Activated CD4-positive, alpha-beta T cell treated with anti-CD3 and anti-CD28 coated beads, Interleukin-2, amount 50 U/mL, for 16 hours (primary cell): ENCODE measurements around the gene RCAN3.
"Not testable (repeated sequence)": the region's sequence is repeated elsewhere in the genome, so short reads cannot be mapped to it uniquely, and the experiment has no call there.

Source experiments
- DNase-seq: peaks from one replicate; pipeline ENCODE4 v3.0.0-alpha.2; 2020

Gene RCAN3

DNA sequence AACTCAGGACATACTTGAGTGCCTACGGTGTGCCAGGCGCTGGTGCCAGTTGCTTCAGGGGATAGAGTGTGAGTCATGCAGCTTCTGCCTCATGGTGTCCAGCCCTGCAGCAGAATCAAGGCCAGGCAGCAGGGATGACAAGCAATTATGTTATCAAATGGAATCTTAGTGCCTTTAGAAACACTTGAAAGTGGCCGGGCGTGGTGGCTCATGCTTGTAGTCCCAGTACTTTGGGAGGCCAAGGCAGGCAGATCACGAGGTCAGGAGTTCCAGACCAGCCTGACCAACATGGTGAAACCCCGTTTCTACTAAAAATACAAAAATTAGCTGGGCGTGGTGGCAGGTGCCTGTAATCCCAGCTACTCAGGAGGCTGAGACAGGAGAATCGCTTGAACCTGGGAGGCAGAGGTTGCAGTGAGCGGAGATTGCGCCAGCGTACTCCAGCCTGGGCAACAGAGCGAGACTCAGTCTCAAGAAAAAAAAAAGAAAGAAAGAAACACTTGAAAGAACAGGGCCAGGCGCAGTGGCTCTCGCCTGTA, 13.1 kb downstream of the RCAN3 start:
- DNase-seq = not testable (repeated sequence)

DNA sequence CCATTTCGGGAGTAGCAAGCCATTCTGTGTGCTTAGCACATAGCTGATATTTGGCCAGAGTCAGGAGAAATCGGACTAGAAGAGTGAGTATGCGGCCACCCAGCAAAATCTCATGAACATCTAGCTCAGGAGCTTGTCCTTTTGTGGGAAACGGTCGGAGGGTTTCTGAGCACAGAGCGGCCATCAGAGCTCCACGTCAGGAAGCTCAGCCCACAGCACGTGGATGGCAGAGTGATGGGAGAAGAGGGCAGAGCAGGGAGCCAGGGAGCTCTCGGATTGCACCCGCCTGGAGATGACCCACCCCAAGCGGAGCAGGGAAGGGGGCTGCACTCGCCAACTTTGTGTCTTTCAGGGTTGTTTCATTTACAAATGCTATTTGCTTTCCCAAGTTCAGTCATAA, 13.9 kb downstream of the RCAN3 start:
- no peak for DNase-seq

DNA sequence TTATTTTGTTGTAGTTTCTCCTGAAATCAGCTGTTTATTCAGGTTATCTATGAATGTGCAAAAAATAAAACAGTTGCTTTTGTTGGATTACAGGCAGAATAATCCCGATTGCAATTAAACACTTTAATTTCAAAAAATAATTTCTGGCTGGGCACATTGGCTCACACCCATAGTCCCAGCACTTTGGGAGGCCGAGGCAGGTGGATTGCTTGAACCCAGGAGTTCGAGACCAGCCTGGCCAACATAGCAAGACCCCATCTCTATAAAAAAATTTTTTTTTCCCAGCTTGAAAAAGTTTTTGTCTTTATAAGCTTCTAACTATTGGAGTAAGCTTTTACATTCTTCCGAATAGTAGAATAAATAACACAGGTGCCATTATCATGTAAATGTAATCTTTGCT, 15.3 kb downstream of the RCAN3 start:
- no peak for DNase-seq

DNA sequence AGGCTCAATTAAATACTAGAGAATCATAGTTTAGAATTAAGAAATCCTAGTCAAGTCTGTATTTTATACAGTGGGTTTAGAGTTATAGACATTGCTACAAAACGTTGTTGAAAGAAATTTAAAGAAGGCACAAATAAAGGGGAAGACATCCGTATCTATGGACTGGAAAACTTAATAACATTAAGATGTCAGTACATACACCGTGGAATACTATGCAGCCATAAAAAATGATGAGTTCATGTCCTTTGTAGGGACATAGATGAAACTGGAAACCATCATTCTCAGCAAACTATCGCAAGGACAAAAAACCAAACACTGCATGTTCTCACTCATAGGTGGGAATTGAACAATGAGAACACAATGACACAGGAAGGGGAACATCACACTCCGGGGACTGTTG, 17.6 kb downstream of the RCAN3 start:
- not testable (repeated sequence) for DNase-seq

DNA sequence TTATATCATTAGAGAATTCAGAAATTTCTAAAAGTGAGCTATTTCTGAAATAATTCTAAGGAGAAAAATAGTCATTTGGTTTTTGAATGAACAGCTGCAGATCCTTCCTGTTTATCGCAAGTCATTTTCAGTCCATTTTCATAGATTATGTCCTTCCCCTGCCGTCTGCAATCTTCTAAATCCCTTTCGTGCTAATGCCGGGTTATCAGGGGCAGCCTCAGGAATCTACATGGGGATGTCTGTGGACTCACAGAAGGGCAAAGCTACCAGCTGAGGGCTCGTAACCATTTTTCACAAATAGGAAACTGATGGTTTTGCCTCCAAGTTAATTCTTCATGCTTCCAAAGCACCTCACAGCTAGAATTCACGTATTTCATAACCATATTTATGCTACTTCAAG, 23.0 kb downstream of the RCAN3 start:
- DNase-seq = no peak

DNA sequence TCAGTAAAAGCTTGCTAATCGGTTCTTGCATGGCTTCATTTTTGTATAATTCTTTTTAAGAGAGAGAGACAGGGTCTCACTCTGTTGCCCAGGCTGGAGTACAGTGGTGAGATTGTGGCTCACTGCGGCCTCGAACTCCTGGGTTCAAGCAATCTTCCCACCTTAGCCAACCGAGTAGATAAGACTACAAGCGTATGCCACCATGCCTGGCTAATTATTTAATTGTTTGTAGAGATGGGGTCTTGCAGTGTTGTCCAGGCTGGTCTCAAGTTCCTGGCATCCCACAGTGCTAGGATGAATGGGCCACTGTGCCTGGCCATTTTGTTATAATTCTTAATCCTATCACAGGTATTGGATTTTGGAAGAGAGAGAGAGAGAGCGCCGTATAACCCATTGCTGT, 23.4 kb downstream of the RCAN3 start:
- no peak for DNase-seq

DNA sequence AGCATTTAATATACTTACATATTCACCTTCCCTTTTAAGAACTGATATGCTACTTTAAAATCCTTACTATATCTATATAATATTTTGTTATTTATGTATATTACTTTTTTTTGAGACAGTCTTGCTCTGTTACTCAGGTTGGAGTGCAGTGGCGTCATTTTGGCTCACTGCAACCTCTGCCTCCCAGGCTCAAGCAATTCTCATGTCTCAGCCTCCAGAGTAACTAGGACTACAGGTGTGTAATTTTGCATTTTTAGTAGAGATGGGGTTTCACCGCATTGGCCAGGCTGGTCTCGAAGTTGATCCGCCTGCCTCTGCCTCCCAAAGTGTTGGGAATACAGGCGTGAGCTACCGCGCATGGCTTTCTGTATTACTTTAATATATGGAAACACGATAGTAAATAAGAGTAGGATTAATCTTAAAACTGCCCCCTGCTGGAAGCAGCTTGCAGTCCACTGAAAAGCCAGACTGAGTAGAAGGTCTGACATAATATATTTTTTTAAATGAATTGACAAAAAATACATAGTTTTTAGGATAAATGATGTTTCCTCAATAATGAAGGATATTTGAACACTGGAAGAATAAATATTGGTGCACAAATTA, 24.4 kb downstream of the RCAN3 start:
- DNase-seq = peak; percentile 47

DNA sequence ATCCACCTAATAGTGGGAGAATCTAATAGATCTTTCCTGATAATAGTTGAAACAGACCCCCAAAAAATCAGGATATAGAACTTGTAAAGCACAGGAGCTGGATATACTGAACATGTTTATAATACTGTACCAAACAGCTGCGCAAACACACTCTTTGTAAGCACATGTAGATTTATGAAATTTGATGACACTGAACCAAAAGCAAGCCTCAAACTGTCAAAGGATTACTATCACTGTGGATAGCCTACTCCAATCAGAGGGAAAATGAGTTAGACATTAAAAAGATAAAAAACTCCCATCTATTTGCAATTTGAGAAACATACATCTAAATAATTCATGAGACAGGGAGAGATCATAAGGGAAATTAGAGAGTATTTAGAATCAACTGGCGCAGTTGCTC, 26.1 kb downstream of the RCAN3 start:
- DNase-seq = no peak

DNA sequence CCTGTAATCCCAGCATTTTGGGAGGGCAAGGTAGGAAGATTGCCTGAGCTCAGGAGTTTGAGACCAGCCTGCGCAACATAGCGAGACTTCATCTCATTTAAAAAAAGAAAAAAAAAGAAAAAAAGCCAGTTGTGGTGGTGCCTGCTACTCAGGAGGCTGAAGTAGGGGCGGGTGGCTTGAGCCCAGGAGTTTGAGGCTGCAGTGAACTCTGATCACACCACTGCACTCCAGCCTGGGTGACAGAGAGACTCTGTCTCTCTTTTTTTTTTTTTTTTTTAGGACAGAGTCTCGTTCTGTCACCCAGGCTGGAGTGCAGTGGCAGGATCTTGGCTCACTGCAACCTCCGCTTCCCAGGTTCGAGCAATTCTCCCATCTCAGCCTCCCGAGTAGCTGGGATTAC, 26.7 kb downstream of the RCAN3 start:
- DNase-seq = not testable (repeated sequence)

DNA sequence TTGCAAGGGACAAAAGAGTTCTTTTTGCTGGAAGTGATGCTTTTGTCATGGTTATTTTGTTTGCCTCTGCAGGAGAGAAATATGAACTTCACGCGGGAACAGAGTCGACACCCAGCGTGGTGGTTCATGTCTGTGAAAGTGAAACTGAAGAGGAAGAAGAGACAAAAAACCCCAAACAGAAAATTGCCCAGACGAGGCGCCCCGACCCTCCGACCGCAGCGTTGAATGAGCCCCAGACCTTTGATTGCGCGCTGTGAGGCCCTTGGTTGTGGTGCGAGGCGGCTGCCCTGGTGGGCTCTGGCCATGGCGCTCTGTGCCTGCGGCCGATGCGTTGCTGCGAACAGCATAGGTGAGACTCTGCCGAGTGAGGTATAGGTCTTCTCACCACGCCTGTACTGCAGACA, 32.4 kb downstream of the RCAN3 start:
- DNase-seq = peak; percentile 84

DNA sequence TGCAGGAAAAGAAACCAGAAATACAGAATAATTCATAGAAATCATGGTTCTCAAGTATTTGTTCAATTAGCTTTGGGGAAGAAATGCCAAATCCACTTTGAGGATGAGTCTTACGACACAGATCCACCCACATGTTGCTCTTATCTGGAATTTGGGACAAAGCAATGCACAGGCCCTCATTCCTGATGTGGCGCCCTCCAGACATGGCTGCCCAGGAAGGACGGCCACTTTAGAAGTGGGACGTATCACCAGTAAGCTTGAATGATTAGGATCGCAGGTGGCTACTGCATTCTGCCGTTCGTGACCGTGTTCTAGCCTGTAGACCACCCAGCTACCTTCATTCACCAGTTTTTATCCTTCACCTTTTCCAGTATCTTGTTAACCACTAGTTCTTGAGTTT, 33.1 kb downstream of the RCAN3 start:
- DNase-seq = no peak

DNA sequence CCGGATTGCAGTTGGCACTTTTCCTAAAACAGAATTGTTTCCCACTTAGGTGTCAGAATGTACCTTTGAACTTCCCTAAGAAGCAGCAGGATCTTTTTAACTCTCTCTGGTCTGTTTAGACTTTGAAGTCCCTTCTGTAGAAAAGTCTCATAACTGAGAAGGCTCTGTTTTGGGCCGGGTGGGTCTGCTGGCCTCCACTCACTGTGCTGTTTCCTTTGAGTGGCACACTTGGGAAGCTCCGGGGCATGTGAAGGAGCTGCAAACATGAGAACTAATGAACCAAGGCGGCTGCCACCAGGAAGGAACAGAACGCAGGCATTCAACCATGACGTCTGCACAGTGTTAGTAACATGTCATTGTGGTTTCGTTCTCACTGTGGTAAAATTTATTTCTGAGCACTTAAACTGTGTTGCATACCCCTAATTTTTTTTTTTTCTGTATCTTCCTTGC, 33.8 kb downstream of the RCAN3 start:
- peak; percentile 79 for DNase-seq

DNA sequence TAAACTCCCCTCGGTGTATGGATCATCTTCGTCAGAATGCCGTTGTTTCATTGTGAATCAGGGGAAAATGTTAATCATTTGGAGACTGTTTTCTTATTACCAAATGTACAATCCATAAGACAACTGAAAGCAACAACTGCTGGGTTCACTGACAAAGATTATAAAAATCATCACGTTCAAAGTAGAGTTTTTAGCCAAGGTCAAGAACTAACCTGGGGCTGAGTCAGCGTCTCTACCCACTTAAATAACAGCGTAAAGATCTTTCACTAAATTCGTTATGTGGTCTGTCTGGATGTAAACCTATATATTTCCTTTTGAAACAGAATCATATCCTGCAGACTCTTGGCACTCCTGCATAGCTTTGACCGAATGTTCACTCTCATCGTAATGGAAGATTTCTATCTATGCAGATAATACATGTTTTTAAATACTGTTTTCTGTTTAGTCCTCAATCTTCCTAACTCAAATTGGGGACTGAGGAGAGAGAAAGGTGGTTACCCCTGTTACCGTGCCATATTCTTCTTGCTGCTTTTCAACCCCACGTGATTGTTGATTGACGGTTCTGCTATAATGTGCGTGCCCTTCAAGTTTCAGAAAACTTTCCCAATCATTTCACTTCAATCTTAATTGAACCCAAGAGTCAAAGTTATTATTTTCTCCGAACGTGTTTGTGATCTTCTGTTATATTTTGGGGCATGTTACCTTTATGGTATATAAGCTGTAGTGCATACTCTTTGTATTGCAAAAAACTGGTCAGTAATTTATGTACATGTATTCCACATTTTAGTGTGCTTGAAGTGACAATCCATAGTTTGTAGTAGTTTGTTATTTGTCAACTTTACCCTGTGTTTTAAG, 37.6 kb downstream of the RCAN3 start:
- DNase-seq = peak; percentile 80

DNA sequence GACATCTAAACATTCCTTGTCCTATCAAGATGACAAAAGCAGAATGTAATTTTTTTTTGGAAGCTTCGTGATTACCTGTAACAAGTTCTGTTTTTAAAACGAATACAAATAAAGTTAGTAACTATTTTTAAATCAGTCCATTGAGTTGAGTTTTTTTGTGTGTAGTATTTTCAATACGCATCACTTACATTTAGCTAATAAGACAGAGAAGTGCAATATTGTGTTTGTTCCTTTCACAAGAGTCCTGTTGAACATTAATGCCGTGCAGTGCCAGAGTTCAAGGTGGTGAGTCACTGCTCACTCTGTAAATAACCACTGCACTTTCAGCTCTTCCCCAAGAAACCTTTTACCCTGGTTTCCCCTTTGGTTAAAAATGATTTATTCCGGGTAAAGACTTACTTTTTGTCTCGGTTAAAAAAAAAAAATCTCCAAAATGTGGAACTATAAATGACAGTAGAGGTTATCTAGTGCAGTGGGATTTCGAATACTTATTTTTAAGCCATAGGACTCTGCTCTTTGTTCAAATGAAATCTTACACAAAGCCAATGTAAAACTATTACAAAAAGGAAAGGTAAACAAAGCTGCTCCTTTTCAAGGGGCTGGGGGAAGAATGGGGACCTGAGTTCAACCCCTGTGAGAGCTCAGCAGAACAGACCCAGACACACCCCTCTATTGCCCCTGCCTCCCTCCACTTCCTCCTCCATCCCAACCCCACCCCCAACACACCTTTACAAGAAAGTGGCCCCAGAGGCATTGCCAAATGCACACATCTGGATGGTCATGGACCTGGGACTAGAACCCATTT, 38.5 kb downstream of the RCAN3 start:
- DNase-seq = peak; percentile 66

DNA sequence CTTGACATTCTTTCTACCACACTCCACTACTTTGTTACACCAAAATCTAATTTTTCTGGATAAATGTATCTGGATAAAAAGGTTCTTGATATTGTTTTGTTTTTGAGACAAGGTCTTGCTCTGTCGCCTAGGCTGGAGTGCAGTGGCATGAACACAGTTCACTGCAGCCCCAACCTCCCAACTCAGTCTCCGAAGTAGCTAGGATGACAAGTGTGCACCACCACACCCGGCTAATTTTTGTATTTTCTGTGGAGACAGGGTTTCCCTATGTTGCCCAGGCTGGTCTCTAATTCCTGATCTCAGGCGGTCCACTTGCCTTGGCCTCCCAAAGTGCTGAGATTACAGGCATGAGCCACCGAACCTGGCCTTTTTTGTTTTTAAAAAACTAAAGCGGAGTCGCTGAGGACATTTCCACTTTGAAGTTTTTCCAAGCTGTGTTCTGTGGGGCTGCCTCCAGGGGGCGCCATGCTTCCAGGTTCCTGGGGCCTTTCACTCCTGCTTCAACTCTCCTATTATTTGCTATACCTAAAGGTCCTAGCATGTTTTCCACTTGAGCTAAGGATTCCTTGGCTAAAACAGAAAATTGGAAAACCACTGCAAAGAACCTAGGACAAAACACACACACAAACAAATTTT, 39.2 kb downstream of the RCAN3 start:
- peak; percentile 24 for DNase-seq

DNA sequence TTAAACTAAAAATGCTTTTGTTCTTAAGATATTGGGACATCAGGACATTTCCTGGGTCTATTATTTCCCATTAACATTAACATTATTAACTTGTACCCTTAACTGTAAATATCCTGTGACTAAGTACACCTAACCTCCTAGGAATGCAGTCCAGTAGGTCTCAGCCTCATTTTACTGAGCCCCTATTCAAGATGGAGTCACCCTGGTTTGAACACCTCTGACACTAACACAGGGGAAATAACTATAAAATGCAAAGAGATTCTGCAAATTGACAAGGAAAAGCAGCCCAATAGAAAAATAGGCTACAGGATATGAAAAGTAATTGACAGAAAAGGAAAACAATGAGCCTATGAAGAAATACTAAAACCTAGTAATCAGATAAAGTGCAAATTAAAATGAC, 41.6 kb downstream of the RCAN3 start:
- DNase-seq = no peak

DNA sequence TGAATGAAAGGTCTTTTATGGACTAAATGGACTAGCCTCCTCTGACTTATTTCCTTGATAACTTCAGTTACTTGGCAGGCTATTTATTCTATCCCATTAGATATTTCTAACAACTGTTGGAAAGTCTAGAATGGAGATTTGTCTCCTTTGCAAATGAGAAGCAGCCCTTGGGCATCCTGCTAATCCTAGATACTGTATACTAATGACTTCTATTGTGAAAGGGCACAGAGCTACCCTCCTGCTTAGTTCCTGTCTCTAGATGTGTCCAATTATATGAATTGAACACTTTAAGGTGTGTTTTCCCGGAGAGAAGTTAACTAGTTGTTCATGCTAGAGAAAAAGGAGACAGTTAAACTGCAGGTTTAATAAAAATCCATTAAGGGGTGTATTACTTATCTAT, 43.0 kb downstream of the RCAN3 start:
- no peak for DNase-seq

DNA sequence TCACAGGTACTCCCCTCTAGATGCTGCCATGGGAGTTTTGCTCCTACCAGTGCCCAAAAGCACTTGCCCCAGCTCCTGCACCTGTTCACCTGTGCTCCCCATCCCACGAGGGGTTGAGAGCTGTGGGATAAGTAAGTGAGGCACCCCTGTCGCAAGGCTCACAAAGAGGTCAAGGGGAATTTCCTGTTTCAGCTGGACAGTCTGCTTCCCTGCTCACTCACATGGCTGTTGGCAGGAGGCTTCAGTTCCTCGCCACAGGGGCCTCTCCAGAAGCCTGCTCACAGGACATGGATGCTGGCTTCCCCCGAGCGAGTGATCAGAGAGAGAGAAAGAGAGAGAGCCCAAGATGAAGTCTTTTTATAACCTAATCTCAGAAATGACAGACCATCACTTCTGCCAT, 44.6 kb downstream of the RCAN3 start:
- DNase-seq = no peak

DNA sequence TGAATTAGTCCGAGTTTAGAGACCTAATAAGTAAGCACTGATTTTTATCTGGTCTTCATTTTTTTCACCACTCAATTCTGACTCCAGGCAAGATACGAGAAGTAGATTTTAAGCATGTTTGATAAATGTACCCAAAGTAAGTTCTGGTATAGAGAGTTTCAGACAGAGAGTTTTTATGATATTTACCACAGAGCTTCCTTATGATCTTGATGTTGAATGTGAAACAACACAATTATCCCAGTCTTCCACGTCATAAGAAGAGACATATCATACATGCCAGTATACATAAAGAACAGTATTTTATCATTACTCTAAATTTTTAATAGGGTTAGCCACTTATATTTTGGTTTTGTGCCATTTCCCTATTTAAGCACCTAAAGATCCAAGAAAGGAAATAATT, 45.4 kb downstream of the RCAN3 start:
- no peak for DNase-seq

DNA sequence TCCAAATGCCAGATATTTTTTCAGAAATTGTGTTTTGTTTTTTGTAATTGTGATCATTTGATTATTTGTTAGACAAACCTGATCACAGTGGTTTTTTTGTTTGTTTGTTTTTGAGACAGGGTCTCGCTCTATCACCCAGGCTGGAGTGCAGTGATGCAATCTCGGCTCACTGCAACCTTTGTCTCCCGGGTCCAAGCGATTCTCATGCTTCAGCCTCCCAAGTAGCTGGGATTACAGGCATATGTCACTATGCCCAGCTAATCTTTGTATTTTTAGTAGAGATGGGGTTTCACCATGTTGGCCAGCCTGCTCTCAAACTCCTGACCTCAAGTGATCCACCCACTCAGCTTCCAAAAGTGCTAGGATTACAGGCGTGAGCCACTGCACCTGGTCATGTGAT, 46.6 kb downstream of the RCAN3 start:
- not testable (repeated sequence) for DNase-seq

DNA sequence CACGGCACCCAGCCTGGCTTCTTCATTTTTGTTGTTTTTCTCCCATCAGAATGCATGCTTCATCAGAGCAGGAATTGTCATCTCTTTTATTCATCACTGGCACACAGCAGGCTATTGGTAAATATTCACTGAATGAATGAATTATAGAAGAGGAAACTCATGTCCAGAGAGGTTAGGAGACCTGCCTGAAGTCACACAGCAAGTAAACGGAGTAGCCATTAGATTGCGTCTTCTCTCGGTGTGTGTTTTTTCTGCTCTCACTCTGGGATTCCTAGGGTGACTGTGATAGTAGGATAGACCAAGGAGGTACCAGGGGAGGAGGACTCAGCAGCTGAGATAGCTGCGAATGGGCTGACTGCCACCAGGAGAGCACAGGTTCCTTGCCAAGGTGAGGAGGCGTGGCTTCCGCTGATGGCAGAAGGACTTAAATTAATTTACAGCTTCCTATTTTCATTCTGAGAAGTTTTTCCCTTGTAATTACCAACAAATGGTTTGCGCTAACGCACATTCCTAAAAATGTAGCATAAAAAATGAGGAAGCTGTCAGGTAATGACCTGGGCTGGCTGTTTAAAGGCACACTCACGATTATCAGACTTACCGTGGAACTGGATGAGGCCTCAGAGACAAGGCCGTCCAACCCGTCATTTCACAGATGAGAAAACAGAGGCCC, 48.8 kb downstream of the RCAN3 start:
- no peak for DNase-seq

DNA sequence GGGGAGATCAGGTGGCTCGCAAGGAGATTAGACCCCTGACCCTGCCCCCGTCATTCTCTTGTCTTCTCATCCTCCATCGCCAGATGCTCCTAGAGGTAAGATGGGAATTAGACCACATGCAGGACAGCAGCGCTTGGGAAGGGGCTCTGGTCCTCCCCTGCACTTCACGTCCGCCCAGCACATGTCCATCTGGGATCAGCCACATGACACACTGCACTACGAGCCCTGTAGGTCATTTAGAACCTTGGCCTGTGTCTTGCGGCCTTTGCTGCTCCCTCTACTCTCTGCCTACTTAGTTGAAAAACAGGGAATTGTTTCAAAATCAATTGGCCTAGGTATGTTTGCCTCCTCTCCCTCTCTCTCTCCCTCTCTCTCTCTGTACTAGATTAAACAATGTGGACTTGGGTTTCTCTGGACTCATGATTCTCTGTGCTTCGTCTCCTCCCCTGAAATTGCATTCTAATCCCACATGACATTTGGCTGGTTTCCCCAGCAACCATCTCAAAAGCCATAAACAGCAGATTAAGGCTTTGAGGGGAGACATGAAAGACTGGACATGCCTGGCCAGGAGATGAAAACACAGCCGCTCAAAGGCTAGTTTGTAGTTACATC, 49.4 kb downstream of the RCAN3 start:
- DNase-seq = no peak
